HEK293 (cell line): ENCODE measurements around the gene KMT2D.

Experiments
- CTCF ChIA-PET: fragments of 350-600 bp; formaldehyde crosslinking; extraction: SDS; loops from one replicate; lab custom pipeline; 2021; ENCODE audit warnings: antibody characterized with exemption; lab: Yijun Ruan, JAX
- POLR2A ChIA-PET: fragments of 300-600 bp; formaldehyde crosslinking; extraction: SDS; loops from one replicate; lab custom pipeline; 2020; ENCODE audit warnings: antibody characterized with exemption, inconsistent platforms; lab: Yijun Ruan, JAX
- H3K27ac ChIP-seq: fragments of 200-500 bp; sonication (Bioruptor generic); 2 replicates; pipeline ENCODE4 v1.5.1; 2014; ENCODE audit warnings: low read depth, low read length, control low read depth, inconsistent platforms; ENCODE audit errors: extremely low read depth
- H3K36me3 ChIP-seq, 2 experiments: fragments of 200-500 bp in 1 of 2; sonication (Bioruptor generic) in 1 of 2; 1 replicate in 1 of 2; 2 replicates in 1 of 2; pipeline ENCODE4 v1.5.1; 2014 to 2017; ENCODE audit warnings: inconsistent platforms in 2 of 2, low read length in 2 of 2; ENCODE audit not compliant: control insufficient read depth in 2 of 2, insufficient read depth in 1 of 2
- H3K4me1 ChIP-seq: fragments of 200-500 bp; sonication (Bioruptor generic); 2 replicates; pipeline ENCODE4 v1.5.1; 2014; ENCODE audit warnings: mild to moderate bottlenecking, low read length, inconsistent platforms; ENCODE audit not compliant: control insufficient read depth, insufficient read depth
- H3K4me3 ChIP-seq: 2 replicates; pipeline ENCODE4 v1.5.1; 2011; ENCODE audit warnings: low read depth, mild to moderate bottlenecking, control low read depth, low read length, moderate library complexity
- H3K9me3 ChIP-seq: fragments of 200-500 bp; sonication (Bioruptor generic); 2 replicates; pipeline ENCODE4 v1.5.1; 2014; ENCODE audit warnings: low read depth, low read length, inconsistent platforms; ENCODE audit not compliant: control insufficient read depth, insufficient read depth
- GLI2 ChIP-seq: fragments of 450-650 bp; formaldehyde crosslinking; IDR thresholded peaks from 2 replicates; pipeline ENCODE4; 2017; ENCODE audit warnings: missing biosample characterization, missing genetic modification characterization, low read depth, borderline replicate concordance
- MYNN ChIP-seq: fragments of 450-650 bp; formaldehyde crosslinking; IDR thresholded peaks from 2 replicates; pipeline ENCODE4 v1.5.1; 2016; ENCODE audit warnings: missing biosample characterization, missing genetic modification characterization, borderline replicate concordance
- REST ChIP-seq: fragments of 450-650 bp; formaldehyde crosslinking; IDR thresholded peaks from 2 replicates; pipeline ENCODE4 v1.5.1; 2016; ENCODE audit warnings: missing biosample characterization, missing genetic modification characterization
- ZFP3 ChIP-seq: fragments of 450-650 bp; formaldehyde crosslinking; IDR thresholded peaks from 2 replicates; pipeline ENCODE4 v1.5.1; 2016; ENCODE audit warnings: low read depth, missing biosample characterization, missing genetic modification characterization
- ZNF121 ChIP-seq: fragments of 450-650 bp; formaldehyde crosslinking; IDR thresholded peaks from 2 replicates; pipeline ENCODE4 v1.5.1; 2016; ENCODE audit warnings: missing biosample characterization, missing genetic modification characterization
- ZNF221 ChIP-seq: fragments of 450-650 bp; formaldehyde crosslinking; IDR thresholded peaks from 2 replicates; pipeline ENCODE4 v1.5.1; 2017; ENCODE audit warnings: missing biosample characterization, missing genetic modification characterization, borderline replicate concordance
- ZNF302 ChIP-seq: fragments of 450-650 bp; formaldehyde crosslinking; IDR thresholded peaks from 2 replicates; pipeline ENCODE4 v1.5.1; 2016; ENCODE audit warnings: missing biosample characterization, missing genetic modification characterization, low read depth
- ZNF324 ChIP-seq: fragments of 450-650 bp; formaldehyde crosslinking; IDR thresholded peaks from 2 replicates; pipeline ENCODE4 v1.5.1; 2016; ENCODE audit warnings: missing biosample characterization, missing genetic modification characterization
- ZNF600 ChIP-seq: fragments of 450-650 bp; formaldehyde crosslinking; IDR thresholded peaks from 2 replicates; pipeline ENCODE4 v1.5.1; 2016; ENCODE audit warnings: missing biosample characterization, missing genetic modification characterization
- ZNF624 ChIP-seq: fragments of 450-650 bp; formaldehyde crosslinking; IDR thresholded peaks from 2 replicates; pipeline ENCODE4 v1.5.1; 2017; ENCODE audit warnings: missing biosample characterization, missing genetic modification characterization
- ZNF664 ChIP-seq: fragments of 450-650 bp; formaldehyde crosslinking; IDR thresholded peaks from 2 replicates; pipeline ENCODE4 v1.5.1; 2016; ENCODE audit warnings: missing biosample characterization, missing genetic modification characterization
- ZNF776 ChIP-seq: fragments of 450-650 bp; formaldehyde crosslinking; IDR thresholded peaks from 2 replicates; pipeline ENCODE4 v1.5.0; 2017; ENCODE audit warnings: missing biosample characterization, missing genetic modification characterization, borderline replicate concordance
- ZNF777 ChIP-seq: fragments of 450-650 bp; formaldehyde crosslinking; IDR thresholded peaks from 2 replicates; pipeline ENCODE4 v1.5.1; 2017; ENCODE audit warnings: missing biosample characterization, missing genetic modification characterization, borderline replicate concordance
- ZSCAN16 ChIP-seq: fragments of 450-650 bp; formaldehyde crosslinking; IDR thresholded peaks from 2 replicates; pipeline ENCODE4 v1.5.1; 2016; ENCODE audit warnings: missing biosample characterization, missing genetic modification characterization
- TF ChIP-seq, protein P1 (sequence below): fragments of 450-650 bp; formaldehyde crosslinking; IDR thresholded peaks from 2 replicates; pipeline ENCODE4 v1.5.1; 2016; ENCODE audit warnings: missing biosample characterization, missing genetic modification characterization
- TF ChIP-seq, protein P2 (sequence below): fragments of 450-650 bp; formaldehyde crosslinking; IDR thresholded peaks from 2 replicates; pipeline ENCODE4 v1.5.1; 2016; ENCODE audit warnings: missing biosample characterization, missing genetic modification characterization
- TF ChIP-seq, protein P3 (sequence below): fragments of 450-650 bp; formaldehyde crosslinking; IDR thresholded peaks from 2 replicates; pipeline ENCODE4 v1.5.1; 2017; ENCODE audit warnings: missing biosample characterization, missing genetic modification characterization

KMT2D gene

DNA sequence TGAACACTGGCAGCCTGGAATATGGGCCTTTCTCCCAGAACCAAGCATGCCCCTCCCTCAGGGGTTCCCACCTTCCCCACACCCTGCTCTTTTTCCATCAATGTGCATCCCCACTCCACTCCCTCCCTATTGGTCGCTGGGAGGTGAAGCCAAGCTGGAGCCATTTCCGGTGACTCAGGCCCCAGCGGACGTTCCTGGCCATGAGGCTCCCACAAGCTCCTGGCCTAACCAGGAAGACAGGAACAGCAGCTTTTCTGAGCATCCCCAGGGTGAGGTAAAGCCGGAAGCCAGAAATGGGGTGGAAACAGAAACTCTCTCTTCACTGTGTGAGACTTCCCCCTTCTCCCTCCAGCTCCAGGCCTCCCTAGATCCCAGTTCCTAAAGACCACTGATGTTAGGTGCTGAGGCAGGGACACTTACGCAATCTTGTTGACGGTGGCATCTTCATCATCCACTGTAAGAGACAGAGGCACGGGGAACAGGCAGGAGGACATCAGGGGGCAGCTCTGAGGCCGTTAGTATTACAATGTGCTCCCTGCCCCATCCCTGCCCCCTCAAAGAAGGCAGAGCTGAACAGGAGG is 45.0 kb upstream of the KMT2D start (continued):
- TF ChIP-seq, protein P1, sequence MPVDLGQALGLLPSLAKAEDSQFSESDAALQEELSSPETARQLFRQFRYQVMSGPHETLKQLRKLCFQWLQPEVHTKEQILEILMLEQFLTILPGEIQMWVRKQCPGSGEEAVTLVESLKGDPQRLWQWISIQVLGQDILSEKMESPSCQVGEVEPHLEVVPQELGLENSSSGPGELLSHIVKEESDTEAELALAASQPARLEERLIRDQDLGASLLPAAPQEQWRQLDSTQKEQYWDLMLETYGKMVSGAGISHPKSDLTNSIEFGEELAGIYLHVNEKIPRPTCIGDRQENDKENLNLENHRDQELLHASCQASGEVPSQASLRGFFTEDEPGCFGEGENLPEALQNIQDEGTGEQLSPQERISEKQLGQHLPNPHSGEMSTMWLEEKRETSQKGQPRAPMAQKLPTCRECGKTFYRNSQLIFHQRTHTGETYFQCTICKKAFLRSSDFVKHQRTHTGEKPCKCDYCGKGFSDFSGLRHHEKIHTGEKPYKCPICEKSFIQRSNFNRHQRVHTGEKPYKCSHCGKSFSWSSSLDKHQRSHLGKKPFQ (tag by site-specific recombination), result no peak
- no peak for TF ChIP-seq ZNF776
- TF ChIP-seq GLI2 (tag by site-specific recombination), result no peak
- TF ChIP-seq, all 188 proteins: peak for 0

GRCh38 chr12:49104822-49105221 is 44.2 kb upstream of the KMT2D start:
- Histone ChIP-seq H3K27ac (no peak overlapping the region), H3K36me3 (peaks cover 5 to 76% of the 10 kb centered on the region in 2 experiments; a peak in 2 of 3 replicates), H3K4me1 (peaks cover 10% of the 10 kb centered on the region), H3K4me3 (no peak overlapping the region), H3K9me3 (no peaks in the 10 kb centered on the region)
- TF ChIP-seq ZNF324 (tag by site-specific recombination) (no peak), MYNN (tag by site-specific recombination) (no peak), ZFP3 (no peak), REST (tag by site-specific recombination) (peak; percentile 86), ZNF121 (tag by site-specific recombination) (no peak)
- POLR2A ChIA-PET, result interaction anchor here (0.6 to 3.9 kb wide), 2 partner anchors 9 to 26 kb away, joined by 6 to 18 read pairs; partner anchors contain the start of gene TUBA1B
- CTCF ChIA-PET, result interaction anchor here (0.7 to 4.0 kb wide), 8 partner anchors 11 to 227 kb away, joined by 3 to 27 read pairs (median 6); partner anchors contain the start of gene DHH

DNA sequence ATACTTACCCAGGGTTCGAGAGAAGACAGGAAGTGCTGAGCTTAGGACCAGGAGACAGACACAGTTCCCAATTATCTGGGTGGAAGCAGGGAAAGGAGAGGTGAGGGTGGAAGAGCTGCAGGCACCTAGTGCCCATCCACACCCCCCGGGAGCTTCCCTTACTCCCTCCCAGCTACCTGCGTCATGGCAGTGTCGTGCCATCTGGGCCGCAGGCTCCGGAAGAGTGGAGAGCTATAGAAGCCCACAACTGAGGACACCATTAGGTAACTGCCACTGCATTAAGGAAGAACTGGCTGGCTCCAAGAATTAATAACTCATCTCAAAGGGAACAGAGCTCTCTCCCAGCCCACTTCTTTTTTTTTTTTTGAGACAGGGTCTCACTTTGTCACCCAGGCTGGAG is 39.8 kb upstream of the KMT2D start:
- POLR2A ChIA-PET, result interaction anchor here (1.2 to 3.1 kb wide), 3 partner anchors 10 to 30 kb away, joined by 3 to 16 read pairs (median 16); partner anchors contain the start of genes LMBR1L and TUBA1B
- peaks cover 14 to 95% of the 10 kb centered on the region in 2 experiments; a peak in 2 of 3 replicates for H3K36me3 ChIP-seq
- CTCF ChIA-PET, result interaction anchor here (0.6 to 7.5 kb wide), 10 partner anchors 8 to 252 kb away, joined by 3 to 118 read pairs (median 9); partner anchors contain the start of genes LMBR1L, RHEBL1 and TUBA1B

GRCh38 chr12:49098703-49099102 is 38.1 kb upstream of the KMT2D start:
- POLR2A ChIA-PET, result interaction anchor here (0.6 to 3.1 kb wide), 8 partner anchors 11 to 750 kb away, joined by 3 to 16 read pairs (median 6); partner anchors contain the start of genes LMBR1L, RHEBL1 and TUBA1B
- no peak for TF ChIP-seq ZNF221 (tag by site-specific recombination)
- TF ChIP-seq, protein P2, sequence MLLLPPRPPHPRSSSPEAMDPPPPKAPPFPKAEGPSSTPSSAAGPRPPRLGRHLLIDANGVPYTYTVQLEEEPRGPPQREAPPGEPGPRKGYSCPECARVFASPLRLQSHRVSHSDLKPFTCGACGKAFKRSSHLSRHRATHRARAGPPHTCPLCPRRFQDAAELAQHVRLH (tag by site-specific recombination), result no peak
- TF ChIP-seq ZNF664, result no peak
- TF ChIP-seq ZNF624 (tag by site-specific recombination), result no peak
- no peak for TF ChIP-seq ZSCAN16 (tag by site-specific recombination)
- no peak for TF ChIP-seq ZNF302 (tag by site-specific recombination)
- TF ChIP-seq ZNF121 (tag by site-specific recombination), result peak; percentile 83
- TF ChIP-seq, protein P3, sequence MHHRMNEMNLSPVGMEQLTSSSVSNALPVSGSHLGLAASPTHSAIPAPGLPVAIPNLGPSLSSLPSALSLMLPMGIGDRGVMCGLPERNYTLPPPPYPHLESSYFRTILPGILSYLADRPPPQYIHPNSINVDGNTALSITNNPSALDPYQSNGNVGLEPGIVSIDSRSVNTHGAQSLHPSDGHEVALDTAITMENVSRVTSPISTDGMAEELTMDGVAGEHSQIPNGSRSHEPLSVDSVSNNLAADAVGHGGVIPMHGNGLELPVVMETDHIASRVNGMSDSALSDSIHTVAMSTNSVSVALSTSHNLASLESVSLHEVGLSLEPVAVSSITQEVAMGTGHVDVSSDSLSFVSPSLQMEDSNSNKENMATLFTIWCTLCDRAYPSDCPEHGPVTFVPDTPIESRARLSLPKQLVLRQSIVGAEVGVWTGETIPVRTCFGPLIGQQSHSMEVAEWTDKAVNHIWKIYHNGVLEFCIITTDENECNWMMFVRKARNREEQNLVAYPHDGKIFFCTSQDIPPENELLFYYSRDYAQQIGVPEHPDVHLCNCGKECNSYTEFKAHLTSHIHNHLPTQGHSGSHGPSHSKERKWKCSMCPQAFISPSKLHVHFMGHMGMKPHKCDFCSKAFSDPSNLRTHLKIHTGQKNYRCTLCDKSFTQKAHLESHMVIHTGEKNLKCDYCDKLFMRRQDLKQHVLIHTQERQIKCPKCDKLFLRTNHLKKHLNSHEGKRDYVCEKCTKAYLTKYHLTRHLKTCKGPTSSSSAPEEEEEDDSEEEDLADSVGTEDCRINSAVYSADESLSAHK (tag by site-specific recombination), result no peak
- TF ChIP-seq, all 188 proteins: peak for 1
- CTCF ChIA-PET, result interaction anchor here (0.6 to 7.5 kb wide), 30 partner anchors 7 to 1199 kb away, joined by 3 to 118 read pairs (median 5); partner anchors contain the start of genes LMBR1L, PRPH and RHEBL1
- Histone ChIP-seq H3K27ac (no peak overlapping the region), H3K4me1 (no peaks in the 10 kb centered on the region), H3K9me3 (no peaks in the 10 kb centered on the region), H3K36me3 (peaks cover 14 to 81% of the 10 kb centered on the region in 2 experiments; a peak in 2 of 3 replicates), H3K4me3 (no peak overlapping the region)

More for the DNA sequence above, 39.8 kb upstream of the KMT2D start:
- H3K27ac ChIP-seq, result no peak overlapping the region
- H3K4me1 ChIP-seq, result no peaks in the 10 kb centered on the region
- H3K9me3 ChIP-seq, result no peaks in the 10 kb centered on the region
- no peak for TF ChIP-seq ZNF777 (tag by site-specific recombination)
- peak; percentile 53; the same call in 1 of the 2 replicates for TF ChIP-seq ZNF600 (tag by site-specific recombination)
- H3K4me3 ChIP-seq, result no peak overlapping the region
